Ectodermal cell (in vitro differentiated cells): ENCODE measurements around the gene FNDC11.

Experiments used
- H3K27ac ChIP-seq: 2 replicates; pipeline ENCODE4 v1.7.0; 2013; ENCODE audit warnings: mild to moderate bottlenecking, low read depth, low read length; ENCODE audit not compliant: insufficient read depth, poor library complexity, severe bottlenecking
- H3K27me3 ChIP-seq: 2 replicates; pipeline ENCODE4 v1.7.0; 2013; ENCODE audit warnings: mild to moderate bottlenecking, low read length; ENCODE audit not compliant: insufficient read depth, control insufficient read depth, poor library complexity, severe bottlenecking
- H3K36me3 ChIP-seq: one replicate; pipeline ENCODE4 v1.7.0; 2013; ENCODE audit warnings: low read length; ENCODE audit not compliant: control insufficient read depth, insufficient read depth
- H3K4me1 ChIP-seq: one replicate; pipeline ENCODE4 v1.7.0; 2013; ENCODE audit warnings: low read length; ENCODE audit not compliant: control insufficient read depth, insufficient read depth
- H3K4me3 ChIP-seq: 2 replicates; pipeline ENCODE4 v1.7.0; 2013; ENCODE audit warnings: low read depth, low read length, control low read depth; ENCODE audit not compliant: insufficient read depth
- H3K9me3 ChIP-seq: 2 replicates; pipeline ENCODE4 v1.7.0; 2013; ENCODE audit warnings: mild to moderate bottlenecking, low read length, moderate library complexity; ENCODE audit not compliant: control insufficient read depth
- WGBS, 2 experiments: methylation state at CpG; one replicate each; pipeline ENCODE4 v1.1.7; 2013; ENCODE audit warnings: missing lambda C conversion rate in 2 of 2; 5-methylcytosine and 5-hydroxymethylcytosine counted together

Gene FNDC11

GRCh38 chr20:63545814-63546213 is 8.1 kb upstream of the FNDC11 start:
- H3K27ac ChIP-seq: no peak overlapping the region
- H3K27me3 ChIP-seq: no peaks in the 10 kb centered on the region
- WGBS, 2 experiments: 79 to 82% methylated on average over 6 of the region's 6 CpGs
- no peaks in the 10 kb centered on the region for H3K4me1 ChIP-seq
- H3K4me3 ChIP-seq: no peak overlapping the region
- no peaks in the 10 kb centered on the region for H3K36me3 ChIP-seq
- H3K9me3 ChIP-seq: no peaks in the 10 kb centered on the region

- WGBS, 2 experiments: 88 to 89% methylated on average over 20 of the region's 20 CpGs
- Histone ChIP-seq H3K36me3 (no peaks in the 10 kb centered on the region), H3K9me3 (no peaks in the 10 kb centered on the region), H3K4me1 (no peaks in the 10 kb centered on the region), H3K4me3 (no peak overlapping the region), H3K27me3 (no peaks in the 10 kb centered on the region), H3K27ac (no peak overlapping the region)
Observed at GRCh38 chr20:63546256-63546955, 7.6 kb upstream of the FNDC11 start.

GRCh38 chr20:63546956-63547724 is 6.8 kb upstream of the FNDC11 start:
- Histone ChIP-seq H3K27ac (no peak overlapping the region), H3K9me3 (no peaks in the 10 kb centered on the region), H3K4me3 (no peak overlapping the region), H3K4me1 (no peaks in the 10 kb centered on the region), H3K27me3 (no peaks in the 10 kb centered on the region), H3K36me3 (no peaks in the 10 kb centered on the region)
- whole genome bisulfite sequencing, 2 experiments: 84 to 85% methylated on average over 58 of the region's 58 CpGs

- WGBS, 2 experiments: 65 to 67% methylated on average over 35 of the region's 35 CpGs
- no peaks in the 10 kb centered on the region for H3K36me3 ChIP-seq
- H3K27ac ChIP-seq: no peak within 1 kb of the TSS
- H3K27me3 ChIP-seq: no peaks in the 10 kb centered on the region
- no peak within 1 kb of the TSS for H3K4me3 ChIP-seq
- H3K4me1 ChIP-seq: no peaks in the 10 kb centered on the region
- no peaks in the 10 kb centered on the region for H3K9me3 ChIP-seq
Observed at GRCh38 chr20:63547725-63548480, 6.1 kb upstream of the FNDC11 start, which contains the start of gene SRMS. Gene SRMS, minus strand, starts transcription at chr20:63547749. Its CDS starts 286 bp downstream, at chr20:63547463.

GRCh38 chr20:63548542-63548941 is 5.4 kb upstream of the FNDC11 start:
- H3K27me3 ChIP-seq: no peaks in the 10 kb centered on the region
- no peak overlapping the region for H3K4me3 ChIP-seq
- 80 to 86% methylated on average over 11 of the region's 11 CpGs for WGBS, 2 experiments
- H3K27ac ChIP-seq: no peak overlapping the region
- no peaks in the 10 kb centered on the region for H3K36me3 ChIP-seq
- H3K9me3 ChIP-seq: no peaks in the 10 kb centered on the region
- H3K4me1 ChIP-seq: no peaks in the 10 kb centered on the region

- no peaks in the 10 kb centered on the region for H3K9me3 ChIP-seq
- H3K27me3 ChIP-seq: no peaks in the 10 kb centered on the region
- no peak overlapping the region for H3K27ac ChIP-seq
- no peaks in the 10 kb centered on the region for H3K4me1 ChIP-seq
- 54 to 59% methylated on average over 8 to 9 of the region's 25 CpGs for WGBS, 2 experiments
- no peaks in the 10 kb centered on the region for H3K36me3 ChIP-seq
- no peak overlapping the region for H3K4me3 ChIP-seq
Observed at GRCh38 chr20:63549019-63549418, 4.9 kb upstream of the FNDC11 start.

- 90 to 91% methylated on average over 18 of the region's 18 CpGs for WGBS, 2 experiments
Observed at GRCh38 chr20:63549679-63550282, 4.2 kb upstream of the FNDC11 start.

GRCh38 chr20:63551068-63551467 is 2.9 kb upstream of the FNDC11 start:
- Histone ChIP-seq H3K4me3 (no peak overlapping the region), H3K27me3 (peaks cover 5% of the 10 kb centered on the region), H3K36me3 (no peaks in the 10 kb centered on the region), H3K4me1 (peaks cover 7% of the 10 kb centered on the region), H3K9me3 (no peaks in the 10 kb centered on the region), H3K27ac (no peak overlapping the region)
- 77 to 83% methylated on average over 9 of the region's 9 CpGs for WGBS, 2 experiments

More at GRCh38 chr20:63549679-63550282, 4.2 kb upstream of the FNDC11 start:
- H3K27ac ChIP-seq: no peak overlapping the region
- peaks cover 2% of the 10 kb centered on the region for H3K27me3 ChIP-seq
- no peaks in the 10 kb centered on the region for H3K4me1 ChIP-seq
- H3K4me3 ChIP-seq: no peak overlapping the region
- no peaks in the 10 kb centered on the region for H3K9me3 ChIP-seq
- no peaks in the 10 kb centered on the region for H3K36me3 ChIP-seq

GRCh38 chr20:63552481-63553249 is 1.3 kb upstream of the FNDC11 start:
- 33 to 37% methylated on average over 15 of the region's 15 CpGs for WGBS, 2 experiments

More at GRCh38 chr20:63552481-63553249, 1.3 kb upstream of the FNDC11 start:
- Histone ChIP-seq H3K36me3 (no peaks in the 10 kb centered on the region), H3K9me3 (no peaks in the 10 kb centered on the region), H3K27ac (no peak overlapping the region), H3K4me3 (no peak overlapping the region), H3K27me3 (peaks cover 5% of the 10 kb centered on the region), H3K4me1 (peaks cover 15% of the 10 kb centered on the region)
